Activated naive CD8-positive, alpha-beta T cell treated with anti-CD3 and anti-CD28 coated beads, Interleukin-2, amount 50 U/mL, for 24 hours (primary cell): ENCODE results near the gene ZNF292.
"Not testable (repeated sequence)": the region's sequence is repeated elsewhere in the genome, so short reads cannot be mapped to it uniquely, and the experiment has no call there.

ENCODE experiments used
- ATAC-seq: fragments of 150-1000 bp; cut with Tn5 transposase; one replicate; pipeline ENCODE4 v1.10.0; 2021
- DNase-seq: peaks from one replicate; pipeline ENCODE4 v3.0.0; 2021
- H3K27ac Mint-ChIP-seq: one replicate; pipeline ENCODE4 v1.8.0; 2021; ENCODE audit warnings: mild to moderate bottlenecking, mixed read lengths
- H3K27me3 Mint-ChIP-seq: one replicate; pipeline ENCODE4 v1.8.0; 2021; ENCODE audit warnings: mixed read lengths
- H3K36me3 Mint-ChIP-seq: one replicate; pipeline ENCODE4 v1.8.0; 2021; ENCODE audit warnings: low read depth, mixed read lengths
- H3K4me1 Mint-ChIP-seq: one replicate; pipeline ENCODE4 v1.8.0; 2021; ENCODE audit warnings: mixed read lengths
- H3K4me3 Mint-ChIP-seq: one replicate; pipeline ENCODE4 v1.8.0; 2021; ENCODE audit warnings: mild to moderate bottlenecking, moderate library complexity, mixed read lengths
- H3K9me3 Mint-ChIP-seq: one replicate; pipeline ENCODE4 v1.8.0; 2021; ENCODE audit warnings: mixed read lengths

The ZNF292 gene

GRCh38 chr6:87213364-87213763 lies 58.0 kb downstream of the ZNF292 start:
- Mint-ChIP-seq H3K27ac (peak overlapping the region; percentile 2), H3K36me3 (peaks cover 27% of the 10 kb centered on the region), H3K9me3 (no peaks in the 10 kb centered on the region), H3K4me1 (peaks cover 49% of the 10 kb centered on the region), H3K27me3 (no peaks in the 10 kb centered on the region), H3K4me3 (no peak overlapping the region)
- ATAC-seq (no peak), DNase-seq (no peak)

- ATAC-seq (no peak), DNase-seq (no peak)
- H3K27ac Mint-ChIP-seq = no peak overlapping the region
- peaks cover 37% of the 10 kb centered on the region for H3K4me1 Mint-ChIP-seq
- H3K9me3 Mint-ChIP-seq = no peaks in the 10 kb centered on the region
- H3K27me3 Mint-ChIP-seq = no peaks in the 10 kb centered on the region
- peaks cover 25% of the 10 kb centered on the region for H3K36me3 Mint-ChIP-seq
- no peak overlapping the region for H3K4me3 Mint-ChIP-seq
Measured at GRCh38 chr6:87214831-87215230, 59.5 kb downstream of the ZNF292 start.

GRCh38 chr6:87220997-87221396 lies 65.6 kb downstream of the ZNF292 start:
- ATAC-seq = no peak
- H3K27me3 Mint-ChIP-seq = no peaks in the 10 kb centered on the region
- H3K36me3 Mint-ChIP-seq = peaks cover 52% of the 10 kb centered on the region
- no peak overlapping the region for H3K4me3 Mint-ChIP-seq
- no peak for DNase-seq
- H3K9me3 Mint-ChIP-seq = no peaks in the 10 kb centered on the region
- H3K4me1 Mint-ChIP-seq = peaks cover 2% of the 10 kb centered on the region
- no peak overlapping the region for H3K27ac Mint-ChIP-seq

GRCh38 chr6:87222676-87223075 lies 67.3 kb downstream of the ZNF292 start:
- H3K4me1 Mint-ChIP-seq = peaks cover 4% of the 10 kb centered on the region
- peaks cover 52% of the 10 kb centered on the region for H3K36me3 Mint-ChIP-seq
- no peaks in the 10 kb centered on the region for H3K27me3 Mint-ChIP-seq
- ATAC-seq (no peak), DNase-seq (no peak)
- no peak overlapping the region for H3K4me3 Mint-ChIP-seq
- H3K9me3 Mint-ChIP-seq = no peaks in the 10 kb centered on the region
- H3K27ac Mint-ChIP-seq = no peak overlapping the region

GRCh38 chr6:87224971-87225370 lies 69.6 kb downstream of the ZNF292 start:
- no peak overlapping the region for H3K4me3 Mint-ChIP-seq
- no peak overlapping the region for H3K27ac Mint-ChIP-seq
- H3K4me1 Mint-ChIP-seq = peaks cover 4% of the 10 kb centered on the region
- no peak for DNase-seq
- no peaks in the 10 kb centered on the region for H3K9me3 Mint-ChIP-seq
- peaks cover 63% of the 10 kb centered on the region for H3K36me3 Mint-ChIP-seq
- no peak for ATAC-seq
- no peaks in the 10 kb centered on the region for H3K27me3 Mint-ChIP-seq

GRCh38 chr6:87225511-87225910 lies 70.1 kb downstream of the ZNF292 start:
- no peak overlapping the region for H3K4me3 Mint-ChIP-seq
- no peaks in the 10 kb centered on the region for H3K9me3 Mint-ChIP-seq
- peaks cover 4% of the 10 kb centered on the region for H3K4me1 Mint-ChIP-seq
- H3K36me3 Mint-ChIP-seq = peaks cover 62% of the 10 kb centered on the region
- no peak overlapping the region for H3K27ac Mint-ChIP-seq
- DNase-seq (no peak), ATAC-seq (no peak)
- no peaks in the 10 kb centered on the region for H3K27me3 Mint-ChIP-seq

- peak overlapping the region; percentile 21 for H3K27ac Mint-ChIP-seq
- no peaks in the 10 kb centered on the region for H3K27me3 Mint-ChIP-seq
- H3K9me3 Mint-ChIP-seq = no peaks in the 10 kb centered on the region
- no peak overlapping the region for H3K4me3 Mint-ChIP-seq
- H3K36me3 Mint-ChIP-seq = peaks cover 59% of the 10 kb centered on the region
- DNase-seq (no peak), ATAC-seq (no peak)
- peaks cover 4% of the 10 kb centered on the region for H3K4me1 Mint-ChIP-seq
Measured at GRCh38 chr6:87225937-87226336, 70.6 kb downstream of the ZNF292 start.

- Mint-ChIP-seq H3K27me3 (no peaks in the 10 kb centered on the region), H3K9me3 (no peaks in the 10 kb centered on the region), H3K36me3 (peaks cover 32% of the 10 kb centered on the region), H3K4me3 (no peak overlapping the region), H3K4me1 (peaks cover 6% of the 10 kb centered on the region), H3K27ac (no peak overlapping the region)
- ATAC-seq (no peak), DNase-seq (no peak)
Measured at GRCh38 chr6:87230801-87231200, 75.4 kb downstream of the ZNF292 start.

GRCh38 chr6:87237804-87238203 lies 82.4 kb downstream of the ZNF292 start:
- Mint-ChIP-seq H3K4me1 (no peaks in the 10 kb centered on the region), H3K4me3 (no peak overlapping the region), H3K27me3 (no peaks in the 10 kb centered on the region), H3K36me3 (peaks cover 22% of the 10 kb centered on the region), H3K9me3 (no peaks in the 10 kb centered on the region), H3K27ac (peak overlapping the region; percentile 18)
- ATAC-seq = no peak
- no peak for DNase-seq

- H3K4me1 Mint-ChIP-seq, H3K27me3 Mint-ChIP-seq, H3K9me3 Mint-ChIP-seq, H3K4me3 Mint-ChIP-seq, H3K27ac Mint-ChIP-seq, DNase-seq, ATAC-seq: not testable (repeated sequence)
- peaks cover 21% of the 10 kb centered on the region for H3K36me3 Mint-ChIP-seq
Measured at GRCh38 chr6:87239098-87239635, 83.8 kb downstream of the ZNF292 start.

- H3K4me1 Mint-ChIP-seq = peaks cover 2% of the 10 kb centered on the region
- no peaks in the 10 kb centered on the region for H3K9me3 Mint-ChIP-seq
- H3K36me3 Mint-ChIP-seq = peaks cover 28% of the 10 kb centered on the region
- no peak for DNase-seq
- no peak overlapping the region for H3K27ac Mint-ChIP-seq
- H3K27me3 Mint-ChIP-seq = no peaks in the 10 kb centered on the region
- ATAC-seq = no peak
- no peak overlapping the region for H3K4me3 Mint-ChIP-seq
Measured at GRCh38 chr6:87241304-87241703, 85.9 kb downstream of the ZNF292 start.

- Mint-ChIP-seq H3K4me3 (no peak overlapping the region), H3K36me3 (peaks cover 31% of the 10 kb centered on the region), H3K27ac (no peak overlapping the region), H3K4me1 (peaks cover 2% of the 10 kb centered on the region), H3K9me3 (no peaks in the 10 kb centered on the region), H3K27me3 (no peaks in the 10 kb centered on the region)
- ATAC-seq (no peak), DNase-seq (no peak)
Measured at GRCh38 chr6:87242311-87242710, 86.9 kb downstream of the ZNF292 start.

- H3K4me1 Mint-ChIP-seq = peaks cover 2% of the 10 kb centered on the region
- ATAC-seq (no peak), DNase-seq (no peak)
- no peak overlapping the region for H3K4me3 Mint-ChIP-seq
- H3K36me3 Mint-ChIP-seq = peaks cover 33% of the 10 kb centered on the region
- no peak overlapping the region for H3K27ac Mint-ChIP-seq
- no peaks in the 10 kb centered on the region for H3K27me3 Mint-ChIP-seq
- no peaks in the 10 kb centered on the region for H3K9me3 Mint-ChIP-seq
Measured at GRCh38 chr6:87243812-87244211, 88.4 kb downstream of the ZNF292 start.

GRCh38 chr6:87244380-87244779 lies 89.0 kb downstream of the ZNF292 start:
- no peak for ATAC-seq
- H3K4me3 Mint-ChIP-seq = no peak overlapping the region

GRCh38 chr6:87250019-87250418 lies 94.7 kb downstream of the ZNF292 start:
- Mint-ChIP-seq H3K27me3 (no peaks in the 10 kb centered on the region), H3K4me1 (peaks cover 17% of the 10 kb centered on the region), H3K27ac (peak overlapping the region; percentile 42), H3K36me3 (peaks cover 55% of the 10 kb centered on the region), H3K9me3 (no peaks in the 10 kb centered on the region), H3K4me3 (no peak overlapping the region)
- ATAC-seq (no peak), DNase-seq (no peak)

More at GRCh38 chr6:87244380-87244779, 89.0 kb downstream of the ZNF292 start:
- H3K4me1 Mint-ChIP-seq = peaks cover 2% of the 10 kb centered on the region
- H3K27me3 Mint-ChIP-seq = no peaks in the 10 kb centered on the region
- no peaks in the 10 kb centered on the region for H3K9me3 Mint-ChIP-seq
- no peak overlapping the region for H3K27ac Mint-ChIP-seq
- no peak for DNase-seq
- H3K36me3 Mint-ChIP-seq = peaks cover 39% of the 10 kb centered on the region

GRCh38 chr6:87251225-87251624 lies 95.9 kb downstream of the ZNF292 start:
- ATAC-seq = no peak

More at GRCh38 chr6:87251225-87251624, 95.9 kb downstream of the ZNF292 start:
- no peak for DNase-seq
- peaks cover 60% of the 10 kb centered on the region for H3K36me3 Mint-ChIP-seq
- no peaks in the 10 kb centered on the region for H3K27me3 Mint-ChIP-seq
- no peaks in the 10 kb centered on the region for H3K9me3 Mint-ChIP-seq
- H3K4me3 Mint-ChIP-seq = no peak overlapping the region
- H3K27ac Mint-ChIP-seq = peak overlapping the region; percentile 68
- H3K4me1 Mint-ChIP-seq = peaks cover 17% of the 10 kb centered on the region
